Measurements from ENCODE around the gene RFK.

DNA sequence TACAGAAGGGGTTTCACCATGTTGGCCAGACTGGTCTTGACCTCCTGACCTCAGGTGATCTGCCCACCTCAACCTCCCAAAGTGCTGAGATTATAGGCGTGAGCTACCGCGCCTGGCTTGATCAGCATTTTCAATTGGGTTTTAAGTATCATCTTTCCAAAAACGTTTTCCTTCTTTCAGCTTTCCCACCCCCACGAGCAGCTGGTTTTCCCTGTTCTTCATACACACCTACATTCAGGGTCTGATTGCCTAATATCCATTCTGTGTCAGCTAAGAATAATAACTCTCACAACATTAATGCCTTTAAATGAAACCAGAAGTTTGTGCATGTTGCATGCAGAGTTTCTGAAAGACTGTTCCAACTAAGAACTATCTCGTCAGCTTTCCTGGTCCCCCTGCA, 38.3 kb downstream of the RFK start:
- TF ChIP-seq EP300 (IDR thresholded peaks at IDR 0.05) (no peak), POLR2AphosphoS5 (IDR thresholded peaks at IDR 0.05) (no peak)
- TF ChIP-seq, protein P1, sequence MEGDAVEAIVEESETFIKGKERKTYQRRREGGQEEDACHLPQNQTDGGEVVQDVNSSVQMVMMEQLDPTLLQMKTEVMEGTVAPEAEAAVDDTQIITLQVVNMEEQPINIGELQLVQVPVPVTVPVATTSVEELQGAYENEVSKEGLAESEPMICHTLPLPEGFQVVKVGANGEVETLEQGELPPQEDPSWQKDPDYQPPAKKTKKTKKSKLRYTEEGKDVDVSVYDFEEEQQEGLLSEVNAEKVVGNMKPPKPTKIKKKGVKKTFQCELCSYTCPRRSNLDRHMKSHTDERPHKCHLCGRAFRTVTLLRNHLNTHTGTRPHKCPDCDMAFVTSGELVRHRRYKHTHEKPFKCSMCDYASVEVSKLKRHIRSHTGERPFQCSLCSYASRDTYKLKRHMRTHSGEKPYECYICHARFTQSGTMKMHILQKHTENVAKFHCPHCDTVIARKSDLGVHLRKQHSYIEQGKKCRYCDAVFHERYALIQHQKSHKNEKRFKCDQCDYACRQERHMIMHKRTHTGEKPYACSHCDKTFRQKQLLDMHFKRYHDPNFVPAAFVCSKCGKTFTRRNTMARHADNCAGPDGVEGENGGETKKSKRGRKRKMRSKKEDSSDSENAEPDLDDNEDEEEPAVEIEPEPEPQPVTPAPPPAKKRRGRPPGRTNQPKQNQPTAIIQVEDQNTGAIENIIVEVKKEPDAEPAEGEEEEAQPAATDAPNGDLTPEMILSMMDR (IDR thresholded peaks at IDR 0.05), result no peak

All from sigmoid colon (tissue), 4 donors.